Esophagus (tissue), 2 donors: Measurements from ENCODE around the gene KLHL25. TPM values are rescaled to one million over a fixed set of nuclear protein-coding genes. Genes with fewer than 3 reads are reported as not detected.

Experiments used
- H3K27ac ChIP-seq, 2 donors: one replicate each; pipeline ENCODE4 v1.5.1; 2013; ENCODE audit warnings: low read depth in 2 of 2, mild to moderate bottlenecking in 2 of 2, inconsistent platforms in 1 of 2, low read length in 1 of 2, moderate library complexity in 1 of 2
- H3K27me3 ChIP-seq, 2 donors: one replicate each; pipeline ENCODE4 v1.6.1; 2013; ENCODE audit warnings: low read length in 2 of 2, control low read depth in 1 of 2, mild to moderate bottlenecking in 1 of 2; ENCODE audit not compliant: insufficient read depth in 2 of 2, control insufficient read depth in 1 of 2
- H3K36me3 ChIP-seq, 2 donors: one replicate each; pipeline ENCODE4 v1.6.1; 2013; ENCODE audit warnings: low read length in 1 of 2; ENCODE audit not compliant: control insufficient read depth in 2 of 2, insufficient read depth in 2 of 2
- H3K4me1 ChIP-seq, 2 donors: one replicate each; pipeline ENCODE4 v1.6.1; 2013; ENCODE audit warnings: low read length in 1 of 2; ENCODE audit not compliant: control insufficient read depth in 2 of 2, insufficient read depth in 2 of 2
- H3K4me3 ChIP-seq, 2 donors: one replicate each; pipeline ENCODE4 v1.5.1; 2013; ENCODE audit warnings: low read length in 2 of 2, mild to moderate bottlenecking in 2 of 2, low read depth in 1 of 2, moderate library complexity in 1 of 2
- H3K9me3 ChIP-seq, 2 donors: one replicate each; pipeline ENCODE4 v1.6.1; 2013; ENCODE audit warnings: mild to moderate bottlenecking in 2 of 2, low read depth in 1 of 2, low read length in 1 of 2, moderate library complexity in 1 of 2; ENCODE audit not compliant: control insufficient read depth in 2 of 2, insufficient read depth in 1 of 2
- WGBS, 2 donors: extraction: QIAGEN DNeasy Blood & Tissue Kit; methylation state at CpG; one replicate each; pipeline ENCODE4 v1.1.7; 2013; 5-methylcytosine and 5-hydroxymethylcytosine counted together
- polyA plus RNA-seq, 2 donors: library from polyadenylated mRNA; stranded (reverse); fragments of 200-250 nt; gene quantifications; one replicate each; pipeline ENCODE4 v1.2.3, GENCODE V29; 2013
- donor health status: healthy with polysubstance abuse.
- donor health status: Bipolar disorder and iron deficiency.

The KLHL25 gene
- polyA plus RNA-seq, 2 donors, result 4.2 to 4.5 TPM

GRCh38 chr15:85757073-85757938, 37.4 kb downstream of the KLHL25 start:
- Histone ChIP-seq H3K4me1 (peaks cover 4 to 5% of the 10 kb centered on the region in 2 donors), H3K9me3 (no peaks in the 10 kb centered on the region), H3K4me3 (no peak overlapping the region), H3K27ac (no peak overlapping the region), H3K27me3 (no peaks in the 10 kb centered on the region), H3K36me3 (peaks cover 0 to 12% of the 10 kb centered on the region in 2 donors)
- WGBS, 2 donors, result 67 to 70% methylated on average over 12 to 13 of the region's 13 CpGs

DNA sequence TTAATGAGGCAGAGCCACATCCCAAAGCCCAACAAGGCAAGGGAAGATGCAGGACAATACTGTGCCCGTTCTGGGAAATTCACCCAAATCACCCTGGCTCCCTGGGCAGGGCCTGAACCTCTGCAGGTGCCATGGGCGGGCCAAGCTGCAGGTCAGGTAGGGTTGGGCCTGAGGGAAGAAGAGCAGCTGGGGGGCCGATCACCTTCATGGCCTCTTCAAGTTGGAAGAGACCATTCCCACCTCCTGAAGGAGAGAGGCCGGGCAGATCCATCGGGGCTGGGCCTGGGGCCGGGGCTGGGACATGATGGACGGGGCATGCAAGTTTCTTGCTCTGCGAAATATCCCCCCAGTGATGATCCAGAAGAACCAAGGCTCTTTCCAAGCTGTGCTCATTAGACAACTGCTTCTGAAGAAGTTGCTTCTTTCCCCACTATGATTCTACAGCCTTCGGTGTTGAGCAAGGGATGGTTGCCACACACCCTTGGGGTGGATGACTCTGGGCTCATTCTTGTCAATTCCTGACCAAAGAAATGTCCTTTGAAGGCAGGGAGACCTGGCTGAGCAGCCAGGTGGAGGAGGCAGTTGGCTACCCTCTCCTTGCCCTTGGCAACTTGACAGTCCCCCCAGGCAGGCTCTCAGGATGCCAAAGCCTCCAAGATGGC, 38.2 kb downstream of the KLHL25 start:
- 90 to 92% methylated on average over 9 of the region's 9 CpGs for WGBS, 2 donors
- Histone ChIP-seq H3K4me1 (peaks cover 9 to 12% of the 10 kb centered on the region in 2 donors), H3K9me3 (no peaks in the 10 kb centered on the region), H3K36me3 (peaks cover 0 to 11% of the 10 kb centered on the region in 2 donors), H3K4me3 (no peak overlapping the region), H3K27ac (no peak overlapping the region), H3K27me3 (no peaks in the 10 kb centered on the region)

DNA sequence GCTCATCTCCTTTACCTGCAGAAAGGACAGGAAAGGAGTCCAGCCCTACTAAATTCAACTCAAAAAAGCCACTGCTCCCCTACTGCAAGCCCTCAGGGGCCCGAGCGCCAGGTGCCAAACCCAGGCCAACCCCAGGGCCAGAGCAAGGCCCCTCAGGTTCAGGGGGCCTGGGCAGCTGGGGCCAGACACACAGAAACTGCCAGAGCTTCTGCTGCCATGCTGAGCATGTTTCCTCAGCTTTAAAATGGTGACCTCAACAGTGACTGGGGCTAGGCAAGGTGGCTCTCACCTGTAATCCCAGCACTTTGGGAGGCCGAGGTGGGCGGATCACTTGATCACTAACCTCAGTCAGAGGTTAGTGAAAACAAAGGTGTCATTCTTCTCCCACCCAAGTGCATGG, 38.8 kb downstream of the KLHL25 start:
- no peak overlapping the region for H3K27ac ChIP-seq
- 95 to 97% methylated on average over 4 of the region's 4 CpGs for WGBS, 2 donors
- peaks cover 9 to 12% of the 10 kb centered on the region in 2 donors for H3K4me1 ChIP-seq
- H3K36me3 ChIP-seq, result peaks cover 0 to 11% of the 10 kb centered on the region in 2 donors
- H3K9me3 ChIP-seq, result no peaks in the 10 kb centered on the region
- H3K4me3 ChIP-seq, result no peak overlapping the region
- H3K27me3 ChIP-seq, result no peaks in the 10 kb centered on the region

DNA sequence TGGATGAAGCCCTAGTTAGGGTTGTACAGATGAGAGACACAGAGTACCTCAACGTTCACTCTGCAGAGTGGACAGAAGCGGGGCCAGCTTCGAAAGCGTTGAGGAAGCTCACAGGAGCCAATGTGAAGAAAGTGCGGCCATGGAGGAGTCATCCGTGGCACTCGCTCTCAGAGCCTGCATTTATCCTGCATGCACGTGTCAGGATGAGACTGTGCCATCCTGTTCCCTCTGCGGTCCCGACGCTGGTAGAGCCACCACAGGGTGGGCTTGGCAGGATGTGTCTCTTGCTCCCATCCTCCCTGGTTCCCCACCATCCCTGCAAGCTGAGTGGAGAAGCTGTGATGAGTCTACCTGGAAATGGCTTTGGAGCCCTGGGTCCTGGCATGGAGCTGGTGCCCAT, 39.3 kb downstream of the KLHL25 start:
- H3K27ac ChIP-seq, result no peak overlapping the region
- no peaks in the 10 kb centered on the region for H3K27me3 ChIP-seq
- 91% methylated on average over 11 of the region's 11 CpGs for WGBS, 2 donors
- no peak overlapping the region for H3K4me3 ChIP-seq
- peaks cover 11 to 12% of the 10 kb centered on the region in 2 donors for H3K4me1 ChIP-seq
- peaks cover 0 to 11% of the 10 kb centered on the region in 2 donors for H3K36me3 ChIP-seq
- no peaks in the 10 kb centered on the region for H3K9me3 ChIP-seq

GRCh38 chr15:85754989-85755388, 39.7 kb downstream of the KLHL25 start:
- peaks cover 11 to 13% of the 10 kb centered on the region in 2 donors for H3K4me1 ChIP-seq
- H3K9me3 ChIP-seq, result no peaks in the 10 kb centered on the region
- peaks cover 0 to 7% of the 10 kb centered on the region in 2 donors for H3K36me3 ChIP-seq
- no peaks in the 10 kb centered on the region for H3K27me3 ChIP-seq
- WGBS, 2 donors, result 43 to 53% methylated on average over 7 of the region's 7 CpGs
- H3K4me3 ChIP-seq, result no peak overlapping the region
- peak overlapping the region in 1 of 2 donors; percentile 11 for H3K27ac ChIP-seq

DNA sequence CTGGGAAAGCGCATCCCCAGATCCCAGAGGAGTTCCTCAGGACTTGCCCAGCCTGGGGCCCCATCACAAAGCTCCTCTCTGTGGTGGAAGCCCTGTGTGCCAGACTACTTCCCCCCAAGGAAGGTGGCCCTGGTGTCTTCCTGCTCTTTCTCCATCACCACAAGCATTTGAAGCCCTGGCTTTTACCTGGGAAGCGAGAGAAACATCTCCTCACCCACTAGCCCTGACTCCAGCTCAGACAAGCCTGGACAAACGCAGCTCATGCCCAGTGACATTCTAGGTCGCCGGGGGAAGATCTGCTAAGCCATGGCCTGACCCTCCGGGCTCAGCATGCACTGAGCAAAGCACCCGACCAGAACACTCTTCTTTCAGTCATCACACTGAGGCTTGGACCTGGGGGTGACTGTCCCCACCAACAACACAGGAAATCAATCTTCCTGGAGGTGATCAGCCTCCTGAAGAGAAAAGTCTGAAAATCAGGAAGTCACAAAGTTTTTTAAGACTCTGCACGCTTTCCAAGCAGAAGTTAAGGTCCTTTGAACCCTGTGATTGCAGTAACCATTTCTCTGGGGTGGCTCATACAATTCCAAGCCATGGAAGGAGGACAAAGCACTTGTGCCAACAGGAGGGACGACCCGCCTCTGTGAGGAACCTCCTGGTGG, 40.8 kb downstream of the KLHL25 start:
- Histone ChIP-seq H3K27ac (no peak overlapping the region), H3K9me3 (no peaks in the 10 kb centered on the region), H3K4me1 (peaks cover 11 to 13% of the 10 kb centered on the region in 2 donors), H3K4me3 (no peak overlapping the region), H3K36me3 (peaks cover 0 to 3% of the 10 kb centered on the region in 2 donors), H3K27me3 (no peaks in the 10 kb centered on the region)
- WGBS, 2 donors, result 64 to 69% methylated on average over 10 of the region's 10 CpGs

DNA sequence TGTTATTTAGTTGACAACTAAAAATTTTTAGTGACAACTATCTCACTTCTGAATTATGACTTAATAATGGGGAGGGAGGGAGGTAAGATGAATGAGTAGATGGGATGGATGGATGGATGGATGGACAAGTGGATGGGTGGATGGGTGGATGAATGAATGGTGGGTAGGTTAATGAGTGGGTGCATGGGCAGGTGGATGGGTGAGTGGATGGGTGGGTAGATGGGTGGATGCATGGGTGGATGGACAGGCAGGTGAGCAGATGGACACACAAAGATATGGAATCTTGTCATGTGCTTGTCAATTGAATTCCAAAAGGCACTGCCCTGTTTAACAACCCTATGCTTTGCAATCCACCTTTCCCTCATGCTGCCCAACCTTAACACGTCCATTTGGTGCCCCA, 41.5 kb downstream of the KLHL25 start:
- H3K27ac ChIP-seq, result no peak overlapping the region
- H3K36me3 ChIP-seq, result peaks cover 0 to 5% of the 10 kb centered on the region in 2 donors
- H3K4me1 ChIP-seq, result peaks cover 11 to 17% of the 10 kb centered on the region in 2 donors
- H3K27me3 ChIP-seq, result no peaks in the 10 kb centered on the region
- 86 to 93% methylated on average over 1 of the region's 1 CpG for WGBS, 2 donors
- no peaks in the 10 kb centered on the region for H3K9me3 ChIP-seq
- H3K4me3 ChIP-seq, result no peak overlapping the region

DNA sequence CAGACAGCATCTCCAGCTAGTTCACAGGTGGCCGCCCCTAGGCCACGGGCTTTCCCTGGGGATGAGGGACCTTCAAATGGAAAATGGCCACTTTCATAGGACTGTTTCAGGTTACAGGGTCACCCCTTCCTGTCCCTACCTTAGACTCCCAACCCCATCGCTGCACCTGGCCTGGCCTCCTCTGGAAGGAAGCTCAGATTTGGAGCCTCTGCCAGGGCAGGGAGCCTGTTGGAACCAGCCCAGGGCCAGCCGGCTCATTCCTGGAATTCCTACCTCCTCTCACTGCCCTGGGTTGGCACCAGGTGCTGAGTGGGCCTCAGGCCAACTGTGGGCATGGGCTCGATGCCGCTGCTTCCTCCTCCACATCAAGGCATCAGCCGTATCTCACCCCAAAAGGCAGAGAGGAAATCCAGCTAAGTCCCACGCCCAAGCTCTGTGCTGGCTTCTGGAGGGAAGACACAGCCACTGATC, 42.2 kb downstream of the KLHL25 start:
- peaks cover 0 to 8% of the 10 kb centered on the region in 2 donors for H3K36me3 ChIP-seq
- H3K27me3 ChIP-seq, result no peaks in the 10 kb centered on the region
- H3K4me1 ChIP-seq, result peaks cover 11 to 17% of the 10 kb centered on the region in 2 donors
- no peak overlapping the region for H3K27ac ChIP-seq
- no peaks in the 10 kb centered on the region for H3K9me3 ChIP-seq
- no peak overlapping the region for H3K4me3 ChIP-seq
- WGBS, 2 donors, result 34 to 41% methylated on average over 8 of the region's 8 CpGs

DNA sequence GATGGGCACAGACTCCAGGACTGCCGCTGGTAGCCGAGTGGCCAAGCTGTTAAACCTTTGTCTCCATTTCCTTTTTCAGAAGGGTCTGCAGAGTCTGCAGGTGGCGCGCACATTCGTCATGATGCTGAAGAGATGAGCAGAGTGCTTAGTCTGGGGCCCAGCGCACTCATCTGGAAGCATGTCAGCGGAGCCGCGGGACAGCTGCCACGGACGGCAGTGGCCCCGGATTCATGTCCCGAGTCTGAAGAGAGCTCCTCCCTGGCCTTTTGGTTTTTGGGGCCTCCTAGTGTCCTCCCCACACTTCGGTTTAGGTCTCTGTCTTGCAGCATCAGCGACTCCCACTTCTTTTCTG, 42.6 kb downstream of the KLHL25 start:
- 73 to 74% methylated on average over 15 of the region's 15 CpGs for WGBS, 2 donors
- Histone ChIP-seq H3K36me3 (peaks cover 0 to 8% of the 10 kb centered on the region in 2 donors), H3K27ac (no peak overlapping the region), H3K9me3 (no peaks in the 10 kb centered on the region), H3K4me3 (no peak overlapping the region), H3K27me3 (no peaks in the 10 kb centered on the region), H3K4me1 (peaks cover 11 to 17% of the 10 kb centered on the region in 2 donors)
